ENCODE data around the gene CYTL1. TPM values are rescaled to one million over a fixed set of nuclear protein-coding genes. Genes with fewer than 3 reads are reported as not detected.
A peak's percentile ranks its signal among the peaks of the same experiment; 100 is the strongest.

Gene CYTL1
- total and polyA plus RNA-seq, 2 experiments from 2014 or later, result 0.57 to 1.8 TPM

DNA sequence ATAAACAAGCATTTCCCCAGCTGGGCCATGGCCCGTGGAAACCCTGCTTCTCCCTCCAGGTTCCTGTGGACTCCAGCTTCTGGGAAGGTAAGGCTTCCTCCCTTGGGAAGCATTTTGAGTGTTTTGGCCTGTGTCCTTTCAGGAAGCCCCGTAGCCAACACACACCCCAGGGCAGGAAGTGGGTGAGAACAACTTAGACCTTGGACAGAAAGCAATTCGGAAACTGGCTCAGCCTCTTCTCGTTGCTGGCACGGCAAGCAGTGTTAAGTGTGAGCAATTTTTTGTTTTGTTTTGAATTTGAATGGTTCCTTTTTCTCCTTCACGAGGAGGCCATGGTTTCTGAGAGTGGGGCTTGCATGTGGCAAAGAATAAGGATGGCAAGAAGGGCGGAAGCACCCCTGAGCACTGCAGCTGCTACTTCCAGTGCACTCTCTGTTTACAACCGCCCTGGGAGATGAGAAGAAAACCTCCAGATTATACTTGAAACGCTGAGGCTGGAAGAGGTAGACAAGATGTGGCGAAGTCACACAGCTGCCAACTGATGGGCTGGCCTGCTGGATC, 14.1 kb upstream of the CYTL1 start:
- no peaks in the 10 kb centered on the region for H3K4me1 ChIP-seq (ENCODE audit: low read depth)
- H3K9me3 ChIP-seq (ENCODE audit: low read depth), result no peaks in the 10 kb centered on the region
- TF ChIP-seq, protein P1, sequence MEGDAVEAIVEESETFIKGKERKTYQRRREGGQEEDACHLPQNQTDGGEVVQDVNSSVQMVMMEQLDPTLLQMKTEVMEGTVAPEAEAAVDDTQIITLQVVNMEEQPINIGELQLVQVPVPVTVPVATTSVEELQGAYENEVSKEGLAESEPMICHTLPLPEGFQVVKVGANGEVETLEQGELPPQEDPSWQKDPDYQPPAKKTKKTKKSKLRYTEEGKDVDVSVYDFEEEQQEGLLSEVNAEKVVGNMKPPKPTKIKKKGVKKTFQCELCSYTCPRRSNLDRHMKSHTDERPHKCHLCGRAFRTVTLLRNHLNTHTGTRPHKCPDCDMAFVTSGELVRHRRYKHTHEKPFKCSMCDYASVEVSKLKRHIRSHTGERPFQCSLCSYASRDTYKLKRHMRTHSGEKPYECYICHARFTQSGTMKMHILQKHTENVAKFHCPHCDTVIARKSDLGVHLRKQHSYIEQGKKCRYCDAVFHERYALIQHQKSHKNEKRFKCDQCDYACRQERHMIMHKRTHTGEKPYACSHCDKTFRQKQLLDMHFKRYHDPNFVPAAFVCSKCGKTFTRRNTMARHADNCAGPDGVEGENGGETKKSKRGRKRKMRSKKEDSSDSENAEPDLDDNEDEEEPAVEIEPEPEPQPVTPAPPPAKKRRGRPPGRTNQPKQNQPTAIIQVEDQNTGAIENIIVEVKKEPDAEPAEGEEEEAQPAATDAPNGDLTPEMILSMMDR (IDR thresholded peaks at IDR 0.05; ENCODE audit: low read depth, low read length), result no peak
- peak in 1 of 2 donors; percentile 41 for DNase-seq (ENCODE audit: low read depth in 1 of 2, low spot score in 1 of 2)
- no peak overlapping the region for H3K4me3 ChIP-seq
- no peak overlapping the region for H3K27ac ChIP-seq
- no peaks in the 10 kb centered on the region for H3K36me3 ChIP-seq
- no peaks in the 10 kb centered on the region for H3K27me3 ChIP-seq

DNA sequence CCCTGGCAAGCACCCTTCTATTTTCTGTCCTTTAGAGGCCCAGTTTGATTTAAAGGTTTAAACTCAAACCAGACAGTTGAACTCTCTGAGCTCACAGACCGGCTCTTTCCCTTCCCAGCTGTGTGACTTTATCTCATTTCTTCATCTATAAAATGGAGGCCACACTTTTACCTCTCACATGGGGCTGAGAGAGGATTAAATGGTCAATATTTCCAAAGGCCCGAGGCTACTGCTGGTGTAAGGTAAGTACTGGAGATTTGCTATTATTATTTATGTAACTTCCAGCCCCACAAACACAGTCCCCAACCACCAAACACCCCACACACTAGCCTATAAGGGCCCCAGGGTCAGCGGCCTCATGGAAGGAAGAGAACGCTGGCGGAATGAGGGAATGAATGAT, 13.6 kb upstream of the CYTL1 start:
- Histone ChIP-seq H3K9me3 (ENCODE audit: low read depth) (no peaks in the 10 kb centered on the region), H3K4me1 (ENCODE audit: low read depth) (no peaks in the 10 kb centered on the region), H3K36me3 (no peaks in the 10 kb centered on the region), H3K4me3 (no peak overlapping the region), H3K27me3 (no peaks in the 10 kb centered on the region), H3K27ac (no peak overlapping the region)
- no peak for DNase-seq (ENCODE audit: low read depth in 1 of 2, low spot score in 1 of 2)
- TF ChIP-seq, protein P1 (IDR thresholded peaks at IDR 0.05; ENCODE audit: low read depth, low read length), result no peak

DNA sequence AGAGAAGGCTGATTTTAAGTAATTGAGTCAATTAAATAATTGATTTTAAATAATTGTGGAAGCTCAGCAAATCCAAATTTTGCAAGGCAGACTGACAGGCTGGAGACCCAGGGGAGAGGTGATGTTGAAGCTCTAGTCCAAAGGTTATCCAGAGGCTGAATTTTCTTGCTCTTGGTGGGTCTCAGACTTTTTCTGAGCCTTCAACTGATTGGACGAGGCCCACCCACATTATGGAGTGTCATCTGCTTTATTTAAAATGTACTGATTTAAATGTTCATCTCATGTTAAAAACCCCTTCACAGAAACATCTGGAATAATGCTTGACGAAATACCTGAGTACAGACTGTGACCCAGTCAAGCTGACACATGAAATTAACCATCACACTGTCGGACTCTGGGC, 11.7 kb upstream of the CYTL1 start:
- H3K27ac ChIP-seq, result no peak overlapping the region
- TF ChIP-seq, protein P1 (IDR thresholded peaks at IDR 0.05; ENCODE audit: low read depth, low read length), result no peak
- H3K36me3 ChIP-seq, result no peaks in the 10 kb centered on the region
- H3K4me1 ChIP-seq (ENCODE audit: low read depth), result no peaks in the 10 kb centered on the region
- no peaks in the 10 kb centered on the region for H3K9me3 ChIP-seq (ENCODE audit: low read depth)
- H3K4me3 ChIP-seq, result no peak overlapping the region
- H3K27me3 ChIP-seq, result no peaks in the 10 kb centered on the region
- DNase-seq (ENCODE audit: low read depth in 1 of 2, low spot score in 1 of 2), result no peak

DNA sequence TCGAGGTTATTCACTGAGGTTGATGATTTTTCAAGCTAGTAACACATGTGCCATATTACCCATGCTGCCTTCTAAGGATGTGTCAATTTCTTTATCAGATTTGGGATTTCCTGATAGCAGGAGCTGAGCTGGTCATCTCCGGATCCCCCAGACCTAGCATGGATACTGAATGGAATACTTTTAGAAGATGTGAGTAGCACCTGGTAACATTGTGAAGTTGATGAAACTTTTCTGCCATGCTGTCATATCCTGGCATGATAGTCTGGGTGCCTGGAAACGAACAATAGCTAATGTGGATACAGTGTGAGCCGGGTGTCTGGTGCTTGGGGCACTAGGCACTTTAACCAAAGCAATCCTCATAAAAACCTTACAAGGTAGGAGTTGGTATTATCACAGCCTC, 11.0 kb upstream of the CYTL1 start:
- no peak overlapping the region for H3K27ac ChIP-seq
- H3K36me3 ChIP-seq, result no peaks in the 10 kb centered on the region
- H3K27me3 ChIP-seq, result no peaks in the 10 kb centered on the region
- no peak for DNase-seq (ENCODE audit: low read depth in 1 of 2, low spot score in 1 of 2)
- no peaks in the 10 kb centered on the region for H3K4me1 ChIP-seq (ENCODE audit: low read depth)
- H3K9me3 ChIP-seq (ENCODE audit: low read depth), result no peaks in the 10 kb centered on the region
- TF ChIP-seq, protein P1 (IDR thresholded peaks at IDR 0.05; ENCODE audit: low read depth, low read length), result no peak
- no peak overlapping the region for H3K4me3 ChIP-seq

DNA sequence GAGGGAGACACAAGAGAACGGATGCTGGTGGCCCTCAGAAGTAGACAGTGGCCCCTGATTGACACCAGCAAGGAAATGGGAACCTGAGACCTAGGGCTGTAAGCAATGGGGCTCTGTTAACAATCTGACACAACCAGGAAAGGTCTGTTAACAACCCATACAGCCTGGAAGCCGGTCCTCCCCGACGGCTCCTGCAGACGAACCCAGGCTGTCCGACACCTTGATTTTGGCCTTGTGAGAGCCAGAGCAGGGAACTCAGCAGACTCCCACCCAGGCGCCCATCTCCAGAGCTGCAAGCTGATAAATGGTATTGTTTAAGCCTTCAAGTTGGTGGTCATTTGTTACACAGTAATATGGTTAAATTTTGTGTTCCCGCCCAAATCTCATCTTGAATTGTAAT, 10.2 kb upstream of the CYTL1 start:
- Histone ChIP-seq H3K36me3 (no peaks in the 10 kb centered on the region), H3K9me3 (ENCODE audit: low read depth) (no peaks in the 10 kb centered on the region), H3K4me1 (ENCODE audit: low read depth) (no peaks in the 10 kb centered on the region), H3K27ac (no peak overlapping the region), H3K27me3 (no peaks in the 10 kb centered on the region), H3K4me3 (no peak overlapping the region)
- TF ChIP-seq, protein P1 (IDR thresholded peaks at IDR 0.05; ENCODE audit: low read depth, low read length), result no peak
- DNase-seq (ENCODE audit: low read depth in 1 of 2, low spot score in 1 of 2), result no peak

DNA sequence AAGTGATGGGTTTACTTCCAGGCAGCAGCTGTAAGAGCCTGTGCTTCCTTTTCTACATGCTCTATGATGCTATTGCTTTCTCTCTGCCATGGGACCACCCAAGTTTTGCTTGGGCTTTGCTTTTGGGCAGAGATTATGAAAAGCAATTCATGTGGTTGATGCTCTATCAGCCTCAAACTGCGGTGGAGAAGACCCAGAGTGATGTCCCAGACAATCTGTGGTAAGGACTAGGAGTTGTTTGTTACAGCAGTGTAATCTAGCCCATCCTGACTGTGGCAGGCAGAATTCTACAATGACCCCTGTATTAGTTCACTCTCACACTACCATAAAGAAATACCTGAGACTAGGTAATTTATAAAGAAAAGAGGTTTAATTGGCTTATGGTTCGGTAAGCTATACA, 9.2 kb upstream of the CYTL1 start:
- Histone ChIP-seq H3K9me3 (ENCODE audit: low read depth) (no peaks in the 10 kb centered on the region), H3K36me3 (no peaks in the 10 kb centered on the region), H3K4me1 (ENCODE audit: low read depth) (no peaks in the 10 kb centered on the region), H3K4me3 (no peak overlapping the region), H3K27ac (no peak overlapping the region), H3K27me3 (no peaks in the 10 kb centered on the region)
- TF ChIP-seq, protein P1 (IDR thresholded peaks at IDR 0.05; ENCODE audit: low read depth, low read length), result no peak
- no peak for DNase-seq (ENCODE audit: low read depth in 1 of 2, low spot score in 1 of 2)

All from cardiac muscle cell (in vitro differentiated cells and primary cell).